GM12891 (cell line): ENCODE measurements around the gene PRKAR1B.
A peak's percentile ranks its signal among the peaks of the same experiment; 100 is the strongest.

Experiments used
- DNase-seq: peaks from one replicate; pipeline ENCODE4 v3.0.0; 2011; ENCODE audit warnings: low spot score; ENCODE audit not compliant: insufficient read length
- FAIRE-seq: peaks from 2 replicates; lab custom pipeline; 2011; peaks lifted over from hg19 to GRCh38; lab: Jason Lieb, UNC
- PAX5 ChIP-seq: IDR thresholded peaks from 2 replicates; pipeline ENCODE4 v1.6.1; 2011; ENCODE audit warnings: low read length, moderate library complexity, mild to moderate bottlenecking; ENCODE audit not compliant: insufficient read depth, severe bottlenecking
- POLR2A ChIP-seq: IDR thresholded peaks from 2 replicates; pipeline ENCODE4 v1.6.1; 2011; ENCODE audit warnings: low read depth, low read length, control low read depth
- POLR2AphosphoS5 ChIP-seq: IDR thresholded peaks from 2 replicates; pipeline ENCODE4 v1.6.1; 2011; ENCODE audit warnings: low read depth, low read length, control low read depth
- POU2F2 ChIP-seq: IDR thresholded peaks from 2 replicates; pipeline ENCODE4 v1.6.1; 2011; ENCODE audit warnings: low read depth, mild to moderate bottlenecking, control low read depth, low read length, moderate library complexity
- SPI1 ChIP-seq: IDR thresholded peaks from 2 replicates; pipeline ENCODE4 v1.6.1; 2011; ENCODE audit warnings: low read depth, low read length, control low read depth
- TAF1 ChIP-seq: IDR thresholded peaks from 2 replicates; pipeline ENCODE4 v1.6.1; 2011; ENCODE audit warnings: low read depth, low read length, control low read depth

PRKAR1B gene

DNA sequence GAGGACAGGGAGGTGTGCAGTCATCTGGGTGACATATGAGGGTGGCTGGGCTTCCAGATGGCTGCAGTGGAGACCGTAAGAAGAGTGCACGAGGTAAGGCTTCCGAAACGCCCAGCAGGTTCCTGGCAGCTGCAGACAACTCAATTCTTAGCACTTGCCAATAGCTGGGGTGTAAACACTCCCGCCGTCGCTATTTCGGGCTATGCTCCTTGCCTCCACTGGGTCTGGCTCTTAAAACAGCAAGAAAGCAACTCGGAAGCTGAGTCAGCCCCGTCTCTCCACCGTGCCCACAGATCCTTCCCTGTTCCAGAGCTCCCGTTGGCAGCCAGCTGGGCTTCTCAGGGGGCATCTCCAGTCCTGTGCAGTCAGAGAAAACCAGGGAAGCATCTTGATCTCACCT, 201.3 kb downstream of the PRKAR1B start:
- TF ChIP-seq PAX5 (no peak), POU2F2 (no peak), POLR2AphosphoS5 (no peak), SPI1 (no peak), TAF1 (no peak), POLR2A (no peak)
- no peak for FAIRE-seq

DNA sequence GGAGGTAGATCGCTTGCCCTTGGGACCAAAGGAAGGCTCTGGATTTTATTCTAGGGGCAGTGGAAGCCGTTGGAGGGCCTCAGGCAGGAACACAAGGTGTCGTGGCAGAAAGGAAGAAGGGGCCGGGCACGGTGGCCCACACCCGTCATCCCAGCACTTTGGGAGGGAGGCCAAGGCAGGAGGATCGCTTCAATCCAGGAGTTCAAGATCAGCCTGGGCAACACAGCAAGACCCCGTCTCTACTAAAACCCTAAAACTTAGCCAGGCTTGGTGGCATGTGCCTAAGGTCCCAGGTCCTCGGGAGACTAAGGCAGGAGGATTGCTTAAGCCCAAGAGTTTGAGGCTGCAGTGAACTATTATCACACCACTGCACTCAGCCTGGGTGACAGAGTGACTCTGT, 202.3 kb downstream of the PRKAR1B start:
- FAIRE-seq (no peak), DNase-seq (no peak)
- no peak for TF ChIP-seq PAX5
- no peak for TF ChIP-seq POLR2AphosphoS5
- no peak for TF ChIP-seq SPI1
- TF ChIP-seq TAF1, result no peak

More for the DNA sequence above, 201.3 kb downstream of the PRKAR1B start:
- DNase-seq, result no peak

DNA sequence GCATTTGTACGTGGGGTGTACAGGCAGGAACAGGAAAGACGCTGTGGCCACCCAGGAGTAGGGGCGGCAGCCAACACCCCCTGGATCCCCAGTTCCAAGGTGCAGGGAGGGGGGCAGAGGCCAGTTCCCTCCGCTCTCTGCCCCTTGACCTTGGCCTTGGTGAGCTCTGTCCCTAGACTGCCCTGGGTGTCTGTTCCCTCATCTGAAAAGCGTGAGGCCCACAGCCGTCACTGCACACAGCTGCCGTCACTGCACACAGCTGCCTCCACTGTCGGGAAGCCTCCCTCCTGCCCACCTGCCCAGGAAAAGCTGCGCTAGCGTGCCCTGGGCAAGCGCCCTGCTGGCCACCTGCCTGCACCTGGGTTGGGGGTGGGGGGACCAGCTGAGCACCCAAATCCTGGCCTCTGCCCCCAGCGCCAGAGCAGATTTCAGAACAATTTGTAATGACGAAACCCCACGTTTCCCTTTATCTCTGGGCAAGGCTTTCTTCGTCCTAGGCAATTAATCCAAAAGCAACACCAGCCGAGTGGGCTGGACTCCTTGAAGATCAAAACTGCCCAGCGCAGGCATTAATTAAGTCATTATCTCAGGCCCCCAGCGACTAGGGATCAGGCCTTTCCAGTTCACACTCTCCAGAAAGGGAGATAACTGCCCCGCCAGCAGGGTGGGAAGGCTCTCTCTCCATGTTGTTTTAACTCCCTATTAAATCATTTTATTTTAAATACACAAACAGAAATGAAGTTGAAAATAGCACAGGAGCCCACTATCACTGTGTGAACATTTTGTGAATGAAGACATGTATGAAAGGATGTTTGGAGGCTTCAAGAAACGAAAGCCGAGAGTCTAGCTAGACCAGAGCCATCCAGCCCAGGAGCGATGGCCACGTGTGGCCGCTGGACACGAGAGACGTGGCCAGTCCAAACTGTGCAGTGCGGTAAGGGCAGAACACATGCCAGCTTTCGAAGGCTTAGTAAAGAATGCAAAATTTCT, 203.4 kb downstream of the PRKAR1B start:
- DNase-seq (no peak), FAIRE-seq (no peak)
- TF ChIP-seq POLR2A (no peak), PAX5 (no peak), TAF1 (no peak), SPI1 (no peak), POLR2AphosphoS5 (no peak), POU2F2 (no peak)

DNA sequence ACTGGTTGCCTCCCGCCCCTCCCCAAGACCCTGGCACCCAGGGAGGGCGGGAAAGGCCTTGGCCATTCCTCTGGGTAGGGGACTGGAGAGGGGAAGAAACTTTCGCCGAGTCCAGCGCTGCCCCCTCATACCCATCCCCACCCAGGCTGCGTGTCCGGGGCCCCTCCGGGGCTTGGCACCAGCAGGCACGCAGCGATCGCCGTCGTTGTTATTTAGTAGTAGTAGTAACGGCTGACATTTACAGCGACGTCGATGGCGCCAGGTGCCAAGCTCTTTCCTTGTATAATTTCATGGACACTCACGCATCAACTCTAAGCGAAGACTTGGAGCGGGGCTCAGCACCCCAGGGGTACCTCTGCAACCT, 204.1 kb downstream of the PRKAR1B start:
- no peak for DNase-seq
- peak; percentile 9 for FAIRE-seq
- TF ChIP-seq SPI1, result no peak
- TF ChIP-seq TAF1, result no peak
- no peak for TF ChIP-seq POU2F2
- TF ChIP-seq PAX5, result no peak
- no peak for TF ChIP-seq POLR2AphosphoS5
- no peak for TF ChIP-seq POLR2A

DNA sequence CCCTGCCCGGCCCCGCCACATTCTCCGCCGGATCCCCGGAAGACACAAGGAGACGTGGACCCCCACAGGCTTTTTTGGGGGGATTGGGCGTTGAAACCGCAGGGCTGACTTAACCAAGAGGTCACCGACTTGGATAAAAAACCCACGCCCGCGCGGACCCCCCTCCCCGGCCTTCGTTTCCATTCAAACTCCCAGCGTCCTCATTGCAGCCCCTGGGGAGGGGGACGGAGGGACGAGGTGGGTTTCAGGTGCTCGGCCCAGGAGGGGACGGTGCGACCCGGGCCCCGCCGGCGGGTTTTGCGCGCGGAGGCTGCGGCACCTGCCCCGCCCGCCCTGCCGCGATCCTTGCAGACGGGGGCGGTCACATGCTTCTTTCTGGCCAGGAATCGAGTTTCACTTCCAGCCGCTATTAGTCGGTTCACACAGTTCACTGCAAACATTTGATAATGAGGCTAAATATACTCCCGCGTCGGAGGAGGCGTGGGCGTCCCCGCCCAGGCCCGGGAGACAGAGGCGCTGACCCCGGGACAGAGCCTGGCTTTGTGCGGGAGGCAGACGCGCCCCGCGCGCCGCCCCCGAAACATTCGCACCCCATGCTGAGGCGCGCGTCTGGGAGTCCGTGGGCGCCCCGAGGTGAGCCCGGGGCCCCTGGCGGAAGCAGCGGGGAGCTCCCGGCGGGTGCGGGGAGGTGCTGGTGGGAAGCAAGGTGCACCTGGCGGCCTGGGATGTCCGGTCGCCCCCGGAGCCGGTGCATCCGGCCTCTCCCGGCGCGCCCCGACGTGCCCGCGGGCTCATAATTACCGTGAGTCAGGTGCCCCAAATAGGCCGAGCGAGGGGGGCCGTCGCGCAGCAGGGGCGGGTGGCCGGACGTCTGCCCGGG, 204.8 kb downstream of the PRKAR1B start:
- DNase-seq (peak; percentile 61), FAIRE-seq (peak; percentile 74)
- TF ChIP-seq POLR2AphosphoS5 (no peak), SPI1 (peak; percentile 54; the same call in 1 of the 2 replicates), PAX5 (no peak)

DNA sequence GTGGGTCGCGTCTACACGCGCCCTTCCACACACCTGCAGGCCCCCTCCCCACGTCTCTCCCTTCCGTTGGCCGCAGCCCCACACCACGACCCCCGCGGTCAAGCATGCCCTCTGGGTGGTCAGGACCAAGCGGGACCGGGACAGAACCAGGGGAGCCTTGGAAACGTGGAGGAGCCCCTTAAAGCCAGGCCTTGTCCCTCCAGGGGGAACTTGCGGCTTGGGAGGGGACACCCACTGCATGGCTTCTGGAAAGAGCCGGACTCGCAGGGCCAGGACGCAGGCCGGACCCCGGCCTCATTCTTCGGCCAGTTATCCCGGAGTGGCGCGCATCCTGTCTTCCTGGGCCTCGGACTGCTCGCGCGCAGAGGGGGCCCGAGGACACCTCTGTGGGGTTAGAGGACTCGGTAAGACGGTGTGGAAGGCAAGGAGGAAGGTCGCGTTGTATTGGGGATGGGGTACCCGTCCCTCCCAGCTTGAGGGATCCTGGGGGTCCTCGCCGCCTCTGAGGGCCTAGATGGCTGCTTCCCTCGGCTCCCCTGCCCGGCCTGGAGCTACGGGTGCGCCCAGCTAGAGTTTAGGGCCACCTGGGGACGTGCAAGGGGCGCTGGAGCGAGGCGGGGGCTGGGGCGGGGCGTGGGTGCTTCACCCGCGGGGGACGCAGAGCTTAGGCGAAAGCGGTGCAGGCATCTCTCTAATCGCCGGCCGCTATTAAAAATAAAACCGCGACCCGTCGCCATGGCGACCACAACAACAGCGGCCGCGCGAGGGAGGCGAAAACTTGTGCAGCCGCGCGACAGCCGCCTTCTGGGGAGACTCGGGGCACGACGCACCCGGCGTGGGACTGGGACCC, 205.6 kb downstream of the PRKAR1B start:
- TF ChIP-seq PAX5 (no peak), POLR2A (no peak), TAF1 (no peak), POU2F2 (no peak), POLR2AphosphoS5 (no peak), SPI1 (no peak)
- FAIRE-seq, result peak; percentile 40
- DNase-seq, result peak; percentile 76

- TF ChIP-seq TAF1 (no peak), SPI1 (no peak), POU2F2 (no peak), POLR2A (no peak), POLR2AphosphoS5 (no peak), PAX5 (no peak)
- FAIRE-seq (no peak), DNase-seq (no peak)
Observed at GRCh38 chr7:520503-521161, 206.4 kb downstream of the PRKAR1B start.

DNA sequence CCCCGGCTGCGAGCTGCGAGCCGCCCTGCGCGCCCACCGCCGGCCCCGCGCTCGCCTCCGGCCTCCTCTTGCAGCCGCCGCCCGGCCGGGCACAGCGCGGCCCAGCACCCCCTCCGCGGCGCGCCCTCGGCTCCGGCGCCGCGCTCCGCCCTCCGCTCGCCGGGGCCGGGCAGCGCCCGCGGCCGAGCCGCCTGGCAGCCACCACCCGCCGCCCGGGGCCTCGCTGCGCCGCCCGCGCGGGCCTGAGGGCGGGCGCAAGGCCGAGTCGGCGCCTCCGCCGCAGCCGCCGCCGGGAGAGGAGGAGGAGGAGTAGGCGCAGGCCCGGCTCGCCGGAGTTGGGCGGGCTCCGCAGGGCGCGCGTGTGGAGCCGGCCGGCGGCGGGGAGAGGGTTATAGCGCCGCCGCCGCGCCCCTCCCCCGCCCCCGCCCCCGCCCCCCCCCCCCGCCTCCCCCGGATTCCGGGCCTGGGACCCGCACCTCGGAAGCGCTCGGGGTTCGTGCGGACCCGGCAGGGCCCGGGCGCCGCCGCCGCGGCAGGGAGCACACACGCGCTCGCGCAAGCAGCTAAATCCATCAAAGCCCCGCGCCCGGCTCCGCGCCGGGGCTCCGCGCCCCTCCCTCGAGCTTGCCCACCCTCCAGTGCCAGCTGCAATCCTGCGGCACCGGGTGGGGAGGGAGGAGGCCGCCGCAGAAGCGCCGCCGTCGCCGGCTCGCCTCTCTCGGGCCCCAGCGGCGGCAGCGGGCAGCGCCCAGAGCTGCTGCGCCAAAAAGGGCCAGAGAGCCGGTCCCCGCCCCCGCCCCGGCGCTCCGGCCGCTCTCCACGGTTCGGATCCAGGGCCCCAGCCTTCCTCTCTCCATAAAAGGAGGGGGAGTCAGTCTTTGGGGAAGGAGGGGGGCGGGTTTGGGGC, 207.3 kb downstream of the PRKAR1B start, which contains the start of gene PDGFA:
TSS of gene PDGFA (minus strand) at position 363 of the 907 bp plus-strand sequence. CDS start 845 bp downstream, outside the sequence.
- DNase-seq, result no peak
- no peak for FAIRE-seq
- no peak for TF ChIP-seq TAF1
- TF ChIP-seq SPI1, result no peak
- no peak for TF ChIP-seq POLR2A
